ENCODE results near the gene DCAF11.

DNA sequence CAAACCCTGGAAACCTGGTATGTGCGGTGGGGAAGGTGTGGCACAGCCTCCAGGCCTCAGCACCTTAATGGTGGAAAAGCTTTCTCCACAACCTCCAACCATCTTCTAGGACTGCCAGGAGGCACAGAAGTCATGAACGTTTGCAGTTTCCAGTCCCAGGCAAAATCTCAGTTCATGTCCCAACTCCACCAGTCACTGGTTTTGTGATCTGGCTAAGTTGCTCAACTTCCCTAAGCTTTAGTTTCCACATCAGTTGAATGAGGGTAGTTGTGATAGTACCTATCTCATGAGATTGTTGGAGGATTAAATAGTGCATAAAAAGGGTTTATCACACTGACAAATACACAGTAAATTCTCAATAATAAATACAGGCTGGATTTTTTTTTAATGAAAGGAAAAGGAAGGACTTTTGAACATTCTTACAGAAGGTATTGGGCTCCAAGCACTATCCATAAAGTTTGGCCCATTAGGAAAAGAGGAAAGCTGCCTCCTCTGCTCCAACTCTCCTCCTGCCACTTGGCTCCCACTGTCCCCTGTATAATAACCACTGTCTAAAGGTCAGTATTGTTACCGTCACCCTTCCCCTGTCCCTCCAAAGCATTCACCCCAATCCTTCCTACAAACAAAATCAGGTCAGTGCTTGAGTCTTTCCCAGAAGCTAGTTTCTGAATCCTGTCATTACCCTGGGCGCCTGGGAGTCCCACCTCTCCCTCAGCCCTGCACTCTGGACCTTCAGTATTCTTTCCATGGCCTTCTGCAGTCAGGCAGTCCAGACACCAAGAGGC lies 14.2 kb upstream of the DCAF11 start:
- TF ChIP-seq, protein P1, sequence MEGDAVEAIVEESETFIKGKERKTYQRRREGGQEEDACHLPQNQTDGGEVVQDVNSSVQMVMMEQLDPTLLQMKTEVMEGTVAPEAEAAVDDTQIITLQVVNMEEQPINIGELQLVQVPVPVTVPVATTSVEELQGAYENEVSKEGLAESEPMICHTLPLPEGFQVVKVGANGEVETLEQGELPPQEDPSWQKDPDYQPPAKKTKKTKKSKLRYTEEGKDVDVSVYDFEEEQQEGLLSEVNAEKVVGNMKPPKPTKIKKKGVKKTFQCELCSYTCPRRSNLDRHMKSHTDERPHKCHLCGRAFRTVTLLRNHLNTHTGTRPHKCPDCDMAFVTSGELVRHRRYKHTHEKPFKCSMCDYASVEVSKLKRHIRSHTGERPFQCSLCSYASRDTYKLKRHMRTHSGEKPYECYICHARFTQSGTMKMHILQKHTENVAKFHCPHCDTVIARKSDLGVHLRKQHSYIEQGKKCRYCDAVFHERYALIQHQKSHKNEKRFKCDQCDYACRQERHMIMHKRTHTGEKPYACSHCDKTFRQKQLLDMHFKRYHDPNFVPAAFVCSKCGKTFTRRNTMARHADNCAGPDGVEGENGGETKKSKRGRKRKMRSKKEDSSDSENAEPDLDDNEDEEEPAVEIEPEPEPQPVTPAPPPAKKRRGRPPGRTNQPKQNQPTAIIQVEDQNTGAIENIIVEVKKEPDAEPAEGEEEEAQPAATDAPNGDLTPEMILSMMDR (IDR thresholded peaks at IDR 0.05; ENCODE audit: low read depth, low read length), result no peak
- TF ChIP-seq EZH2phosphoT487 (IDR thresholded peaks at IDR 0.05; ENCODE audit: low read depth), result no peak

All from OCI-LY3 (cell line).